ENCODE measurements around the gene HTRA2.

GRCh38 chr2:74497777-74498499 lies 31.8 kb upstream of the HTRA2 start:
- TF ChIP-seq CTCF (conservative IDR thresholded peaks at IDR 0.05) (no peak), ZFX (IDR thresholded peaks at IDR 0.05) (no peak)

Measured in C4-2B (cell line).